ENCODE measurements around the gene IGF2BP2.
"Not testable (repeated sequence)": the region's sequence is repeated elsewhere in the genome, so short reads cannot be mapped to it uniquely, and the experiment has no call there.

The IGF2BP2 gene

GRCh38 chr3:185708392-185708791, 116.5 kb downstream of the IGF2BP2 start:
- DNase-seq, result no peak

- no peak for DNase-seq
Measured at GRCh38 chr3:185705498-185705897, 119.3 kb downstream of the IGF2BP2 start.

- no peak for DNase-seq
Measured at GRCh38 chr3:185702262-185703225, 122.3 kb downstream of the IGF2BP2 start.

GRCh38 chr3:185701611-185702261, 123.1 kb downstream of the IGF2BP2 start:
- no peak for DNase-seq

GRCh38 chr3:185699927-185700326, 124.9 kb downstream of the IGF2BP2 start:
- DNase-seq, result no peak

GRCh38 chr3:185697228-185697627, 127.6 kb downstream of the IGF2BP2 start:
- not testable (repeated sequence) for DNase-seq

GRCh38 chr3:185696039-185696438, 128.8 kb downstream of the IGF2BP2 start:
- no peak for DNase-seq

GRCh38 chr3:185693985-185694653, 130.7 kb downstream of the IGF2BP2 start:
- DNase-seq, result no peak

GRCh38 chr3:185691622-185692021, 133.2 kb downstream of the IGF2BP2 start:
- no peak for DNase-seq

- no peak for DNase-seq
Measured at GRCh38 chr3:185687271-185687878, 137.5 kb downstream of the IGF2BP2 start.

- DNase-seq, result no peak
Measured at GRCh38 chr3:185685231-185686035, 139.4 kb downstream of the IGF2BP2 start.

- DNase-seq, result no peak
Measured at GRCh38 chr3:185680231-185680630, 144.6 kb downstream of the IGF2BP2 start.

GRCh38 chr3:185678027-185678426, 146.8 kb downstream of the IGF2BP2 start:
- no peak for DNase-seq

GRCh38 chr3:185677146-185677829, 147.6 kb downstream of the IGF2BP2 start:
- DNase-seq, result no peak

- no peak for DNase-seq
Measured at GRCh38 chr3:185667574-185667973, 157.3 kb downstream of the IGF2BP2 start.

- DNase-seq, result no peak
Measured at GRCh38 chr3:185663929-185664328, 160.9 kb downstream of the IGF2BP2 start.

GRCh38 chr3:185661772-185662171, 163.1 kb downstream of the IGF2BP2 start:
- DNase-seq, result no peak

GRCh38 chr3:185661296-185661695, 163.5 kb downstream of the IGF2BP2 start:
- DNase-seq, result not testable (repeated sequence)

GRCh38 chr3:185659942-185660921, 164.6 kb downstream of the IGF2BP2 start:
- DNase-seq, result peak; percentile 76

GRCh38 chr3:185658943-185659342, 165.9 kb downstream of the IGF2BP2 start:
- DNase-seq, result no peak
